ENCODE measurements around the gene RINL. TPM values are rescaled to one million over a fixed set of nuclear protein-coding genes. Genes with fewer than 3 reads are reported as not detected.

The RINL gene
- total and polyA plus RNA-seq, 2 of the 8 experiments (the other 6 are each of a cell fraction or from before 2014, with no cell fraction given): 11.1 to 11.9 TPM

DNA sequence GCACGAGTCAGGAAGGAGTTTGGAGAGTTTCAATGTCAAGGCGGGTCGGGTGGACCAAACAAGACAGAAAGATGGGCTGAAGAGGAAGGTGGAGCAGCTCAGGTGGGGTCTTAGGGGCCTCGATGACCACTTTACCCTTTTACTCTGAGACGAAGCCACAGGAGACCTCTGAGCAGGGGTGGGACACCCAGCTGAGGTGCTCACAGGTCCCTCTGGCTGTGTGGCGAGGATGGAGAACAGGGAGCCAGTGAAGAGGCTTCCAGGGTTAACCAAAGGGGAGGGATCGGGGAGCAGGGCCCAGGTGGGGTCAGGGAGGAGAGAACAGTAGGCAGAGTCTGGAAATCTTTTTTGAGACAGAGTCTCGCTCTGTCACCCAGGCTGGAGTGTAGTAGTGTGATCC lies 35.9 kb upstream of the RINL start:
- Histone ChIP-seq H3K23ac (ENCODE audit: insufficient read length) (no peak overlapping the region), H4K8ac (ENCODE audit: extremely low read depth, insufficient read depth, low read length) (no peak overlapping the region), H3K18ac (ENCODE audit: extremely low read depth, low read length) (no peak overlapping the region), H3K36me3 (ENCODE audit: control insufficient read depth in 2 of 4, insufficient read depth in 4 of 4, low read length in 3 of 4) (peaks cover 0 to 6% (median under 1%) of the 10 kb centered on the region in 4 experiments; a peak in 3 of 8 replicates), H3K4me3 (ENCODE audit: extremely low read depth in 1 of 4, insufficient read depth in 2 of 4, low read depth in 3 of 4, low read length in 4 of 4) (no peak overlapping the region), H2BK120ac (replicated peaks; ENCODE audit: low read depth, low read length) (no peak overlapping the region), H3K79me1 (ENCODE audit: low read depth, low read length) (no peaks in the 10 kb centered on the region), H2BK12ac (ENCODE audit: low read depth, low read length) (no peak overlapping the region), H3K23me2 (ENCODE audit: low read depth, low read length) (no peaks in the 10 kb centered on the region; the same call in 1 of the 2 replicates), H2BK5ac (ENCODE audit: low read depth, low read length) (no peak overlapping the region), H3K9ac (replicated peaks in 1 of 4; ENCODE audit: extremely low read depth in 1 of 4, low read depth in 3 of 4, low read length in 3 of 4) (no peak overlapping the region), H3K27ac (ENCODE audit: low read depth, low read length) (no peak overlapping the region), H3K56ac (replicated peaks; ENCODE audit: insufficient read length, low read depth, low read length) (no peak overlapping the region), H3K9me3 (ENCODE audit: insufficient read depth in 2 of 2, low read depth in 1 of 2, low read length in 1 of 2) (no peaks in the 10 kb centered on the region), H3K4me1 (replicated peaks in 1 of 4; ENCODE audit: control insufficient read depth in 3 of 4, insufficient read depth in 4 of 4, low read length in 3 of 4) (peaks cover 0 to 4% (median under 1%) of the 10 kb centered on the region in 4 experiments; a peak in 3 of 7 replicates), H3K27me3 (replicated peaks in 1 of 4; ENCODE audit: control insufficient read depth in 3 of 4, extremely low read depth in 1 of 4, insufficient read depth in 3 of 4, low read length in 3 of 4) (no peaks in the 10 kb centered on the region; a peak in 1 of 7 replicates), H4K20me1 (replicated peaks in 1 of 2; ENCODE audit: control insufficient read depth in 1 of 2, insufficient read depth in 2 of 2, low read length in 2 of 2) (peaks cover 0 to 5% of the 10 kb centered on the region in 2 experiments), H4K5ac (ENCODE audit: insufficient read length, low read depth, low read length) (no peak overlapping the region), H3K79me2 (ENCODE audit: control insufficient read depth in 1 of 2, insufficient read depth in 2 of 2, low read length in 2 of 2) (no peaks in the 10 kb centered on the region), H4K91ac (replicated peaks; ENCODE audit: insufficient read length, low read length) (no peak overlapping the region), H2AFZ (ENCODE audit: low read length) (no peak overlapping the region), H3K14ac (ENCODE audit: insufficient read length) (no peak overlapping the region), H3K4me2 (ENCODE audit: insufficient read depth in 1 of 2, low read depth in 2 of 2, low read length in 2 of 2) (no peak overlapping the region), H2BK15ac (ENCODE audit: low read length) (no peak overlapping the region), H2BK20ac (ENCODE audit: low read length) (no peak overlapping the region), H3K4ac (replicated peaks; ENCODE audit: insufficient read length, low read depth, low read length) (no peak overlapping the region), H2AK5ac (ENCODE audit: low read depth, low read length) (no peak overlapping the region)
- FAIRE-seq: no peak
- POLR2A ChIA-PET (ENCODE audit: partially characterized antibody): interaction anchor here (0.6 to 6.7 kb wide), 8 partner anchors 8 to 279 kb away, joined by 3 to 36 read pairs (median 5); partner anchors contain the start of genes MRPS12, NFKBIB and SARS2
- CTCF ChIA-PET (ENCODE audit: partially characterized antibody): interaction anchor here (0.5 to 3.6 kb wide), 3 partner anchors 12 to 527 kb away, joined by 3 to 16 read pairs (median 3); partner anchors contain the start of genes MRPS12 and SARS2
- no peak for TF ChIP-seq BACH1 (IDR thresholded peaks at IDR 0.05; ENCODE audit: low read length)
- no peak for TF ChIP-seq SP4 (IDR thresholded peaks at IDR 0.05; ENCODE audit: low read length)
- TF ChIP-seq CBX8 (IDR thresholded peaks at IDR 0.05; ENCODE audit: borderline replicate concordance, low read depth, low read length): no peak
- no peak for TF ChIP-seq CEBPB (IDR thresholded peaks at IDR 0.05; ENCODE audit: low read depth, low read length)
- TF ChIP-seq POU5F1 (IDR thresholded peaks at IDR 0.05; ENCODE audit: low read depth, low read length): no peak
- no peak for TF ChIP-seq TAF7 (optimal IDR thresholded peaks at IDR 0.05; ENCODE audit: borderline replicate concordance, low read depth, low read length)
- no peak for TF ChIP-seq PHF8 (conservative IDR thresholded peaks at IDR 0.05; ENCODE audit: low read depth, low read length)
- no peak for TF ChIP-seq CHD1 (IDR thresholded peaks at IDR 0.05; ENCODE audit: low read depth, low read length)
- TF ChIP-seq SP2 (IDR thresholded peaks at IDR 0.05; ENCODE audit: low read length): no peak
- DNase-seq (ENCODE audit: low read depth in 1 of 2, low spot score in 2 of 2): no peak
- WGBS, 2 experiments (ENCODE audit: extremely low coverage in 1 of 2, insufficient coverage in 1 of 2, insufficient read length in 1 of 2, insufficient replicate concordance in 2 of 2, low coverage in 1 of 2, low lambda C conversion rate in 2 of 2, missing lambda C conversion rate in 1 of 2): 81% methylated on average over 7 of the region's 8 CpGs; no CpG with 5 or more reads in 1 of the 2 experiments

Measured in H1 (cell line).